A549 (cell line): ENCODE data around the gene AXIN2. TPM values are rescaled to one million over a fixed set of nuclear protein-coding genes. Genes with fewer than 3 reads are reported as not detected.

Experiments used
- ATAC-seq, 2 experiments: fragments of 200-7000 bp in 1 of 2; fragments of >200 bp in 1 of 2; cut with Nextera tagmentation in 1 of 2; cut with Tn5 transposase in 1 of 2; 3 replicates each; pipeline versions ENCODE4 v1.8.0 to v1.9.1; 2018 to 2020; ENCODE audit warnings: mild to moderate bottlenecking in 1 of 2, moderate library complexity in 1 of 2
- CTCF ChIA-PET: fragments of 300-600 bp; sonication (Branson Sonifier 250); formaldehyde crosslinking; extraction: SDS; loops from one replicate; lab custom pipeline; 2021; ENCODE audit warnings: antibody characterized with exemption, inconsistent platforms; lab: Yijun Ruan, JAX
- POLR2A ChIA-PET: fragments of 350-600 bp; formaldehyde crosslinking; extraction: SDS; loops from one replicate; lab custom pipeline; 2021; ENCODE audit warnings: antibody characterized with exemption, inconsistent platforms; lab: Yijun Ruan, JAX
- DNase-seq, 2 experiments: peaks; one replicate each; pipeline versions ENCODE4 v3.0.0 to v3.0.0-alpha.2; 2011 to 2016; ENCODE audit warnings: low read depth in 1 of 2, low spot score in 1 of 2
- FAIRE-seq: peaks from 2 replicates; lab custom pipeline; 2011; peaks lifted over from hg19 to GRCh38; lab: Jason Lieb, UNC
- H3K27ac ChIP-seq, 2 experiments: fragments of >200 bp; sonication (Bioruptor Twin); formaldehyde crosslinking; 3 replicates each; pipeline ENCODE4 v1.5.1; 2016 to 2017
- H3K4me1 ChIP-seq: fragments of >200 bp; sonication (Bioruptor Twin); formaldehyde crosslinking; 3 replicates; pipeline ENCODE4 v1.6.1; 2016
- H3K4me2 ChIP-seq: fragments of >200 bp; sonication (Bioruptor Twin); formaldehyde crosslinking; 3 replicates; pipeline ENCODE4 v1.6.1; 2016
- H3K4me3 ChIP-seq: fragments of >200 bp; sonication (Bioruptor Twin); formaldehyde crosslinking; 3 replicates; pipeline ENCODE4 v1.5.1; 2016
- H3K9me3 ChIP-seq: fragments of >200 bp; sonication (Bioruptor Twin); formaldehyde crosslinking; 3 replicates; pipeline ENCODE4 v1.6.1; 2016
- CBX2 ChIP-seq: fragments of 200-600 bp; sonication (generic); IDR thresholded peaks from 2 replicates; pipeline ENCODE4 v1.6.1; 2016; ENCODE audit warnings: low read depth, mild to moderate bottlenecking, borderline replicate concordance
- CBX8 ChIP-seq: fragments of 200-600 bp; sonication (generic); IDR thresholded peaks from 2 replicates; pipeline ENCODE4 v1.6.1; 2016
- CHD2 ChIP-seq: fragments of 150-350 bp; IDR thresholded peaks from 2 replicates; pipeline ENCODE4 v1.6.1; 2014; ENCODE audit warnings: low read length; ENCODE audit not compliant: partially characterized antibody
- EHF ChIP-seq: fragments of 250-450 bp; sonication (Bioruptor Pico); IDR thresholded peaks from 2 replicates; pipeline ENCODE4 v1.5.0; 2020; ENCODE audit warnings: mild to moderate bottlenecking
- FOXS1 ChIP-seq: fragments of 250-450 bp; sonication (Bioruptor Pico); IDR thresholded peaks from 2 replicates; pipeline ENCODE4 v1.5.0; 2020; ENCODE audit warnings: mild to moderate bottlenecking, moderate library complexity
- GATA3 ChIP-seq: IDR thresholded peaks from 2 replicates; pipeline ENCODE4 v1.6.1; 2012; ENCODE audit warnings: borderline replicate concordance
- HDAC2 ChIP-seq: fragments of 200-600 bp; sonication (generic); IDR thresholded peaks from 2 replicates; pipeline ENCODE4 v1.6.1; 2016
- HOXB13 ChIP-seq: fragments of 250-450 bp; sonication (Bioruptor Pico); IDR thresholded peaks from 2 replicates; pipeline ENCODE4 v1.5.0; 2020; ENCODE audit warnings: low read depth, mild to moderate bottlenecking, moderate library complexity
- HOXB5 ChIP-seq: fragments of 250-450 bp; sonication (Bioruptor Pico); IDR thresholded peaks from 2 replicates; pipeline ENCODE4 v1.5.0; 2020; ENCODE audit warnings: mild to moderate bottlenecking, moderate library complexity
- JUNB ChIP-seq: fragments of >200 bp; sonication (Bioruptor Twin); formaldehyde crosslinking; IDR thresholded peaks from 2 replicates; pipeline ENCODE4 v1.6.1; 2016
- KDM1A ChIP-seq: fragments of 200-600 bp; sonication (generic); IDR thresholded peaks from 2 replicates; pipeline ENCODE4 v1.6.1; 2016; ENCODE audit warnings: low read depth, mild to moderate bottlenecking
- KDM5A ChIP-seq: fragments of 200-600 bp; sonication (generic); IDR thresholded peaks from 2 replicates; pipeline ENCODE4 v1.6.1; 2016; ENCODE audit warnings: antibody characterized with exemption, mild to moderate bottlenecking
- NPAS2 ChIP-seq: fragments of 250-450 bp; sonication (Bioruptor Pico); IDR thresholded peaks from 2 replicates; pipeline ENCODE4 v1.8.0; 2022; ENCODE audit warnings: mild to moderate bottlenecking, moderate library complexity, borderline replicate concordance
- POLR2A ChIP-seq: IDR thresholded peaks from 2 replicates; pipeline ENCODE4 v1.6.1; 2012; ENCODE audit warnings: mild to moderate bottlenecking, low read length
- RAD21 ChIP-seq, 2 experiments: fragments of >200 bp in 1 of 2; sonication (Bioruptor Twin) in 1 of 2; formaldehyde crosslinking in 1 of 2; IDR thresholded peaks in 1 of 2; conservative IDR thresholded peaks in 1 of 2; 2 replicates in 1 of 2; 3 replicates in 1 of 2; pipeline ENCODE4 v1.6.1; 2012 to 2018; ENCODE audit warnings: inconsistent platforms in 1 of 2
- RARB ChIP-seq: fragments of 250-450 bp; sonication (Bioruptor Pico); IDR thresholded peaks from 2 replicates; pipeline ENCODE4 v1.8.0; 2021; ENCODE audit warnings: mild to moderate bottlenecking, moderate library complexity
- RNF2 ChIP-seq: fragments of 200-600 bp; sonication (generic); IDR thresholded peaks from 2 replicates; pipeline ENCODE4 v1.6.1; 2016; ENCODE audit warnings: low read depth, mild to moderate bottlenecking, antibody characterized with exemption, moderate library complexity, borderline replicate concordance
- SMC3 ChIP-seq: fragments of >200 bp; sonication (Bioruptor Twin); formaldehyde crosslinking; IDR thresholded peaks from 3 replicates; pipeline ENCODE4 v1.6.1; 2018; ENCODE audit warnings: inconsistent platforms
- SREBF2 ChIP-seq: fragments of 450-650 bp; IDR thresholded peaks from 2 replicates; pipeline ENCODE4 v1.6.1; 2014; ENCODE audit warnings: mild to moderate bottlenecking, moderate library complexity
- USF2 ChIP-seq: fragments of 450-650 bp; IDR thresholded peaks from 2 replicates; pipeline ENCODE4 v1.6.1; 2014; ENCODE audit warnings: antibody characterized with exemption
- WGBS: methylation state at CpG from one replicate; pipeline ENCODE4 v1.1.6; 2017; ENCODE audit errors: missing lambda C conversion rate; 5-methylcytosine and 5-hydroxymethylcytosine counted together
- polyA plus RNA-seq, 4 experiments: library from polyadenylated mRNA; depleted of rRNA in 3 of 4; stranded (reverse); fragments of >200 nt; fragmentation: RNase III in 1 of 4; extraction: RNeasy Plus Mini Kit Qiagen cat#74134 plus additional on column Dnase treatment in 1 of 4; gene quantifications; 2 replicates in 3 of 4; 3 replicates in 1 of 4; pipeline ENCODE4 v1.2.3, GENCODE V29; 2011 to 2017
- TF ChIP-seq, protein P1 (sequence below): fragments of 250-450 bp; sonication (Bioruptor Pico); IDR thresholded peaks from 2 replicates; pipeline ENCODE4 v1.5.0; 2021; ENCODE audit warnings: mild to moderate bottlenecking, moderate library complexity, borderline replicate concordance
- TF ChIP-seq, protein P2 (sequence below): fragments of >200 bp; sonication (Bioruptor Twin); formaldehyde crosslinking; IDR thresholded peaks from 2 replicates; pipeline ENCODE4 v1.6.1; 2016
- TF ChIP-seq, protein P3 (sequence below): fragments of 250-450 bp; sonication (Bioruptor Pico); IDR thresholded peaks from 2 replicates; pipeline ENCODE4 v1.5.0; 2020; ENCODE audit warnings: low read depth, mild to moderate bottlenecking, moderate library complexity
- TF ChIP-seq, protein P4 (sequence below): fragments of >200 bp; sonication (Bioruptor Twin); formaldehyde crosslinking; IDR thresholded peaks from 3 replicates; pipeline ENCODE4 v1.5.1; 2016
- TF ChIP-seq, protein P5 (sequence below): IDR thresholded peaks from 2 replicates; pipeline ENCODE4 v1.6.1; 2012

The AXIN2 gene
- polyA plus RNA-seq, 2 of the 4 experiments (the other 2 are of a cell fraction), result 4.0 to 4.9 TPM

GRCh38 chr17:65593855-65594845 lies 32.7 kb upstream of the AXIN2 start:
- Histone ChIP-seq H3K9me3 (no peaks in the 10 kb centered on the region), H3K4me1 (no peaks in the 10 kb centered on the region), H3K4me2 (no peak overlapping the region), H3K27ac (no peak overlapping the region), H3K4me3 (no peak overlapping the region)
- 83% methylated on average over 18 of the region's 18 CpGs for WGBS
- ChIA-PET POLR2A (no interaction called here), CTCF (interaction anchor here (0.9 kb wide), 1 partner anchor 200 kb away, joined by 3 read pairs; no protein-coding TSS in a partner anchor)
- no peak for TF ChIP-seq JUNB
- TF ChIP-seq, protein P1, sequence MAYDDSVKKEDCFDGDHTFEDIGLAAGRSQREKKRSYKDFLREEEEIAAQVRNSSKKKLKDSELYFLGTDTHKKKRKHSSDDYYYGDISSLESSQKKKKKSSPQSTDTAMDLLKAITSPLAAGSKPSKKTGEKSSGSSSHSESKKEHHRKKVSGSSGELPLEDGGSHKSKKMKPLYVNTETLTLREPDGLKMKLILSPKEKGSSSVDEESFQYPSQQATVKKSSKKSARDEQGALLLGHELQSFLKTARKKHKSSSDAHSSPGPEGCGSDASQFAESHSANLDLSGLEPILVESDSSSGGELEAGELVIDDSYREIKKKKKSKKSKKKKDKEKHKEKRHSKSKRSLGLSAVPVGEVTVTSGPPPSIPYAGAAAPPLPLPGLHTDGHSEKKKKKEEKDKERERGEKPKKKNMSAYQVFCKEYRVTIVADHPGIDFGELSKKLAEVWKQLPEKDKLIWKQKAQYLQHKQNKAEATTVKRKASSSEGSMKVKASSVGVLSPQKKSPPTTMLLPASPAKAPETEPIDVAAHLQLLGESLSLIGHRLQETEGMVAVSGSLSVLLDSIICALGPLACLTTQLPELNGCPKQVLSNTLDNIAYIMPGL (CRISPR knock-in tag), result no peak
- no peak for TF ChIP-seq CBX2
- TF ChIP-seq, protein P2, sequence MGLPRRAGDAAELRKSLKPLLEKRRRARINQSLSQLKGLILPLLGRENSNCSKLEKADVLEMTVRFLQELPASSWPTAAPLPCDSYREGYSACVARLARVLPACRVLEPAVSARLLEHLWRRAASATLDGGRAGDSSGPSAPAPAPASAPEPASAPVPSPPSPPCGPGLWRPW, result no peak
- TF ChIP-seq, protein P3, sequence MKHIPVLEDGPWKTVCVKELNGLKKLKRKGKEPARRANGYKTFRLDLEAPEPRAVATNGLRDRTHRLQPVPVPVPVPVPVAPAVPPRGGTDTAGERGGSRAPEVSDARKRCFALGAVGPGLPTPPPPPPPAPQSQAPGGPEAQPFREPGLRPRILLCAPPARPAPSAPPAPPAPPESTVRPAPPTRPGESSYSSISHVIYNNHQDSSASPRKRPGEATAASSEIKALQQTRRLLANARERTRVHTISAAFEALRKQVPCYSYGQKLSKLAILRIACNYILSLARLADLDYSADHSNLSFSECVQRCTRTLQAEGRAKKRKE, result no peak
- TF ChIP-seq SMC3, result no peak
- no peak for TF ChIP-seq HOXB5 (CRISPR knock-in tag)
- no peak for TF ChIP-seq RARB
- no peak for TF ChIP-seq USF2
- TF ChIP-seq, protein P4, sequence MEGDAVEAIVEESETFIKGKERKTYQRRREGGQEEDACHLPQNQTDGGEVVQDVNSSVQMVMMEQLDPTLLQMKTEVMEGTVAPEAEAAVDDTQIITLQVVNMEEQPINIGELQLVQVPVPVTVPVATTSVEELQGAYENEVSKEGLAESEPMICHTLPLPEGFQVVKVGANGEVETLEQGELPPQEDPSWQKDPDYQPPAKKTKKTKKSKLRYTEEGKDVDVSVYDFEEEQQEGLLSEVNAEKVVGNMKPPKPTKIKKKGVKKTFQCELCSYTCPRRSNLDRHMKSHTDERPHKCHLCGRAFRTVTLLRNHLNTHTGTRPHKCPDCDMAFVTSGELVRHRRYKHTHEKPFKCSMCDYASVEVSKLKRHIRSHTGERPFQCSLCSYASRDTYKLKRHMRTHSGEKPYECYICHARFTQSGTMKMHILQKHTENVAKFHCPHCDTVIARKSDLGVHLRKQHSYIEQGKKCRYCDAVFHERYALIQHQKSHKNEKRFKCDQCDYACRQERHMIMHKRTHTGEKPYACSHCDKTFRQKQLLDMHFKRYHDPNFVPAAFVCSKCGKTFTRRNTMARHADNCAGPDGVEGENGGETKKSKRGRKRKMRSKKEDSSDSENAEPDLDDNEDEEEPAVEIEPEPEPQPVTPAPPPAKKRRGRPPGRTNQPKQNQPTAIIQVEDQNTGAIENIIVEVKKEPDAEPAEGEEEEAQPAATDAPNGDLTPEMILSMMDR, result no peak
- no peak for TF ChIP-seq KDM1A
- TF ChIP-seq SREBF2, result no peak
- TF ChIP-seq POLR2A, result no peak
- TF ChIP-seq HOXB13 (CRISPR knock-in tag), result no peak
- no peak for TF ChIP-seq GATA3
- TF ChIP-seq RAD21 (conservative IDR thresholded peaks at IDR 0.05 in 1 of 2, IDR thresholded peaks at IDR 0.05 in 1 of 2), result no peak
- DNase-seq (no peak), FAIRE-seq (no peak), ATAC-seq (peak; percentile 23 to 34; a peak in 2 of 6 replicates)

GRCh38 chr17:65593092-65593854 lies 31.8 kb upstream of the AXIN2 start:
- H3K4me2 ChIP-seq, result no peak overlapping the region
- CTCF ChIA-PET, result interaction anchor here (1.5 kb wide), 1 partner anchor 22 kb away, joined by 3 read pairs; no protein-coding TSS in a partner anchor
- TF ChIP-seq CBX8, result no peak
- TF ChIP-seq EHF (CRISPR knock-in tag), result no peak
- TF ChIP-seq RNF2, result no peak
- no peak for TF ChIP-seq NPAS2
- no peak for TF ChIP-seq CHD2
- no peak for TF ChIP-seq FOXS1 (CRISPR knock-in tag)
- no peak for TF ChIP-seq HOXB5 (CRISPR knock-in tag)
- no peak for TF ChIP-seq SREBF2
- TF ChIP-seq KDM5A, result no peak
- TF ChIP-seq, protein P5, sequence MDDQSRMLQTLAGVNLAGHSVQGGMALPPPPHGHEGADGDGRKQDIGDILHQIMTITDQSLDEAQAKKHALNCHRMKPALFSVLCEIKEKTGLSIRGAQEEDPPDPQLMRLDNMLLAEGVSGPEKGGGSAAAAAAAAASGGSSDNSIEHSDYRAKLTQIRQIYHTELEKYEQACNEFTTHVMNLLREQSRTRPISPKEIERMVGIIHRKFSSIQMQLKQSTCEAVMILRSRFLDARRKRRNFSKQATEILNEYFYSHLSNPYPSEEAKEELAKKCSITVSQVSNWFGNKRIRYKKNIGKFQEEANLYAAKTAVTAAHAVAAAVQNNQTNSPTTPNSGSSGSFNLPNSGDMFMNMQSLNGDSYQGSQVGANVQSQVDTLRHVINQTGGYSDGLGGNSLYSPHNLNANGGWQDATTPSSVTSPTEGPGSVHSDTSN, result no peak
- no peak for TF ChIP-seq HDAC2

More at GRCh38 chr17:65593092-65593854, 31.8 kb upstream of the AXIN2 start:
- Histone ChIP-seq H3K4me1 (peaks cover 7% of the 10 kb centered on the region), H3K4me3 (no peak overlapping the region), H3K9me3 (no peaks in the 10 kb centered on the region), H3K27ac (no peak overlapping the region)
- DNase-seq (no peak), ATAC-seq (no peak), FAIRE-seq (no peak)
- POLR2A ChIA-PET, result interaction anchor here (0.6 kb wide), 1 partner anchor 384 kb away, joined by 6 read pairs; no protein-coding TSS in a partner anchor
- 77% methylated on average over 19 of the region's 19 CpGs for WGBS
